GM10266 (cell line): Measurements from ENCODE around the gene SLCO1A2.

Source experiments
- DNase-seq: peaks from one replicate; pipeline ENCODE4 v3.0.0; 2012; ENCODE audit errors: extremely low spot score
- TF ChIP-seq, protein P1 (sequence below): IDR thresholded peaks from 2 replicates; pipeline ENCODE4 v1.5.1; 2012; ENCODE audit warnings: mild to moderate bottlenecking, low read depth; ENCODE audit not compliant: control insufficient read depth, insufficient read depth; ENCODE audit errors: missing control alignments

Gene SLCO1A2

DNA sequence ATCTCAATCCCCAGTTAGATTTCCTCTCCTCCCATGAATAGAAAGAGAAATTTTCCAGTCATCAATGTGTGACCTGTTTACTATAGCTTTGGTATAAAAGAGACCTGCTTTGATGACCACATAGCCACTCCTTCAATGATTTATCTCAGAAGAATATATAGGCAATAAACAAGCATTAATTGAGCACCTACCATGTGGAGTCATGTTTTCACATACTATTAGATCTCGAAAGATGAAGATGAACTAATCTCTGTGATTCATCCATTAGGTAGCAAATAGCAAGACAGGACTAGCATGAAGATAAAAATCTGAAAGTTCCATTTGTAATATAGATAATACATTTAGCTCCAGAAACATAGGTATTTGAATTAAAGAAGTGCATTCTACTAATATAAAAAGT is 40.5 kb downstream of the SLCO1A2 start:
- no peak for DNase-seq
- TF ChIP-seq, protein P1, sequence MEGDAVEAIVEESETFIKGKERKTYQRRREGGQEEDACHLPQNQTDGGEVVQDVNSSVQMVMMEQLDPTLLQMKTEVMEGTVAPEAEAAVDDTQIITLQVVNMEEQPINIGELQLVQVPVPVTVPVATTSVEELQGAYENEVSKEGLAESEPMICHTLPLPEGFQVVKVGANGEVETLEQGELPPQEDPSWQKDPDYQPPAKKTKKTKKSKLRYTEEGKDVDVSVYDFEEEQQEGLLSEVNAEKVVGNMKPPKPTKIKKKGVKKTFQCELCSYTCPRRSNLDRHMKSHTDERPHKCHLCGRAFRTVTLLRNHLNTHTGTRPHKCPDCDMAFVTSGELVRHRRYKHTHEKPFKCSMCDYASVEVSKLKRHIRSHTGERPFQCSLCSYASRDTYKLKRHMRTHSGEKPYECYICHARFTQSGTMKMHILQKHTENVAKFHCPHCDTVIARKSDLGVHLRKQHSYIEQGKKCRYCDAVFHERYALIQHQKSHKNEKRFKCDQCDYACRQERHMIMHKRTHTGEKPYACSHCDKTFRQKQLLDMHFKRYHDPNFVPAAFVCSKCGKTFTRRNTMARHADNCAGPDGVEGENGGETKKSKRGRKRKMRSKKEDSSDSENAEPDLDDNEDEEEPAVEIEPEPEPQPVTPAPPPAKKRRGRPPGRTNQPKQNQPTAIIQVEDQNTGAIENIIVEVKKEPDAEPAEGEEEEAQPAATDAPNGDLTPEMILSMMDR: no peak

GRCh38 chr12:21292111-21292510 is 42.6 kb downstream of the SLCO1A2 start:
- DNase-seq: no peak
- TF ChIP-seq, protein P1: no peak

- no peak for DNase-seq
- TF ChIP-seq, protein P1: no peak
These were observed 45.0 kb downstream of the SLCO1A2 start for GRCh38 chr12:21289698-21290097.

DNA sequence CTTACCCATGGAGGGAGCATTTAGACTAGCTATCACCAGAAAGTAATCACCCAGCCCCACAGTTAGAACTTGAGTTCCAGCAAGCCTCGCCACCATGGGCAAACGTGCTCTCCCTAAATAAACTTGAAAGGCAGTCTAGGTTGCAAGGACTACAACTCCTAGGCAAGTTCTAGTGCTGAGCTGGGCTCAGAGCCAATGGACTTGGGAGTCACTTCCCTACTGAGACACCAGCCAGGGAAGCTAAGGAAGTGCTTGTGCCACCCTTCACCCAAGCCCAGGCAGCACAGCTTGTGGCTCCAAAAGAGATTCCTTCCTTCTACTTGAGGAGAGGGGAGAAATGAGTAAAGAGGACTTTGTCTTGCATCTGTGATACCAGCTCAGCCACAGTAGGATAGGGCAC is 57.9 kb downstream of the SLCO1A2 start:
- DNase-seq: no peak
- TF ChIP-seq, protein P1: no peak

GRCh38 chr12:21265932-21266331 is 68.8 kb downstream of the SLCO1A2 start:
- TF ChIP-seq, protein P1: no peak
- DNase-seq: no peak

GRCh38 chr12:21264232-21264631 is 70.5 kb downstream of the SLCO1A2 start:
- no peak for DNase-seq
- TF ChIP-seq, protein P1: no peak

GRCh38 chr12:21257172-21257571 is 77.5 kb downstream of the SLCO1A2 start:
- DNase-seq: no peak
- TF ChIP-seq, protein P1: no peak

- DNase-seq: no peak
- TF ChIP-seq, protein P1: no peak
These were observed 82.6 kb downstream of the SLCO1A2 start for GRCh38 chr12:21252070-21252469.
